ENCODE measurements around the gene TOMM70. TPM values are rescaled to one million over a fixed set of nuclear protein-coding genes. Genes with fewer than 3 reads are reported as not detected.
"Not testable (repeated sequence)": the region's sequence is repeated elsewhere in the genome, so short reads cannot be mapped to it uniquely, and the experiment has no call there.

The TOMM70 gene
- 10 to 100 TPM; 48.5 to 48.6 TPM for total RNA-seq

- intact Hi-C loops (cut with micrococcal nuclease), result loop anchor here (1.0 to 5.0 kb wide), 18 partner anchors 40 to 1844 kb away; partner anchors contain the start of genes CMSS1, NIT2, PCNP and SENP7
- Mint-ChIP-seq H3K27ac (peak within 1 kb of the TSS; percentile 98), H3K9me3 (no peaks in the 10 kb centered on the region), H3K27me3 (ENCODE audit: low read depth) (no peaks in the 10 kb centered on the region), H3K36me3 (ENCODE audit: low read depth) (peaks cover 19% of the 10 kb centered on the region), H3K4me1 (ENCODE audit: low read depth) (peaks cover 59% of the 10 kb centered on the region), H3K4me3 (peak within 1 kb of the TSS; percentile 95)
- CTCF ChIA-PET, result interaction anchor here (0.6 to 1.0 kb wide), 5 partner anchors 10 to 1283 kb away, joined by 3 to 4 read pairs (median 3); no protein-coding TSS in a partner anchor
- peak; percentile 98 for DNase-seq
Measured at GRCh38 chr3:100400780-100401673, at the start of gene TOMM70, which contains the start of gene LNP1. Gene TOMM70, minus strand, starts transcription at chr3:100401089. Its CDS starts 140 bp downstream, at chr3:100400949. Gene LNP1, plus strand, starts transcription at chr3:100401539. Its CDS starts 28,191 bp downstream, at chr3:100429730.

- Mint-ChIP-seq H3K9me3 (peaks cover 4% of the 10 kb centered on the region), H3K27ac (no peak overlapping the region), H3K36me3 (ENCODE audit: low read depth) (peaks cover 2% of the 10 kb centered on the region), H3K27me3 (ENCODE audit: low read depth) (no peaks in the 10 kb centered on the region), H3K4me3 (no peak overlapping the region), H3K4me1 (ENCODE audit: low read depth) (no peaks in the 10 kb centered on the region)
- CTCF ChIA-PET, result interaction anchor here (2.2 kb wide), 1 partner anchor 13 kb away, joined by 6 read pairs; no protein-coding TSS in a partner anchor
- intact Hi-C loops (cut with micrococcal nuclease), result no loop called here
- no peak for DNase-seq
Measured at GRCh38 chr3:100449214-100449613, 48.3 kb upstream of the TOMM70 start.

GRCh38 chr3:100448079-100448478 is 47.2 kb upstream of the TOMM70 start:
- no peak for DNase-seq
- peaks cover 2% of the 10 kb centered on the region for H3K36me3 Mint-ChIP-seq (ENCODE audit: low read depth)
- no peak overlapping the region for H3K27ac Mint-ChIP-seq
- H3K9me3 Mint-ChIP-seq, result peaks cover 7% of the 10 kb centered on the region
- no peaks in the 10 kb centered on the region for H3K4me1 Mint-ChIP-seq (ENCODE audit: low read depth)
- no peak overlapping the region for H3K4me3 Mint-ChIP-seq
- CTCF ChIA-PET, result interaction anchor here (0.7 to 2.2 kb wide), 3 partner anchors 15 to 282 kb away, joined by 3 to 6 read pairs (median 4); no protein-coding TSS in a partner anchor
- intact Hi-C loops (cut with micrococcal nuclease), result no loop called here
- H3K27me3 Mint-ChIP-seq (ENCODE audit: low read depth), result no peaks in the 10 kb centered on the region

GRCh38 chr3:100447067-100447466 is 46.2 kb upstream of the TOMM70 start:
- intact Hi-C loops (cut with micrococcal nuclease); H3K27me3 Mint-ChIP-seq (ENCODE audit: low read depth); H3K4me1 Mint-ChIP-seq (ENCODE audit: low read depth): not testable (repeated sequence)

GRCh38 chr3:100443690-100444089 is 42.8 kb upstream of the TOMM70 start:
- peaks cover 8% of the 10 kb centered on the region for H3K4me1 Mint-ChIP-seq (ENCODE audit: low read depth)
- intact Hi-C loops (cut with micrococcal nuclease), result no loop called here
- H3K9me3 Mint-ChIP-seq, result peaks cover 7% of the 10 kb centered on the region
- CTCF ChIA-PET, result no interaction called here
- H3K27me3 Mint-ChIP-seq (ENCODE audit: low read depth), result no peaks in the 10 kb centered on the region
- H3K27ac Mint-ChIP-seq, result no peak overlapping the region
- no peak for DNase-seq
- H3K4me3 Mint-ChIP-seq, result no peak overlapping the region
- H3K36me3 Mint-ChIP-seq (ENCODE audit: low read depth), result peaks cover 2% of the 10 kb centered on the region

More at GRCh38 chr3:100447067-100447466, 46.2 kb upstream of the TOMM70 start:
- H3K4me3 Mint-ChIP-seq; H3K9me3 Mint-ChIP-seq; CTCF ChIA-PET; H3K36me3 Mint-ChIP-seq (ENCODE audit: low read depth); H3K27ac Mint-ChIP-seq; DNase-seq: not testable (repeated sequence)

- intact Hi-C loops (cut with micrococcal nuclease), result loop anchor here (2.0 kb wide), 1 partner anchor 40 kb away; the partner anchor contains the start of genes LNP1 and TOMM70
- DNase-seq, result peak; percentile 35
Measured at GRCh38 chr3:100440895-100441294, 40.0 kb upstream of the TOMM70 start.

GRCh38 chr3:100438623-100438974 is 37.7 kb upstream of the TOMM70 start:
- no peak overlapping the region for H3K27ac Mint-ChIP-seq
- intact Hi-C loops (cut with micrococcal nuclease), result no loop called here
- no peak overlapping the region for H3K4me3 Mint-ChIP-seq
- peaks cover 1% of the 10 kb centered on the region for H3K36me3 Mint-ChIP-seq (ENCODE audit: low read depth)
- peaks cover 8% of the 10 kb centered on the region for H3K4me1 Mint-ChIP-seq (ENCODE audit: low read depth)
- H3K9me3 Mint-ChIP-seq, result no peaks in the 10 kb centered on the region
- no peak for DNase-seq
- CTCF ChIA-PET, result no interaction called here
- no peaks in the 10 kb centered on the region for H3K27me3 Mint-ChIP-seq (ENCODE audit: low read depth)

More at GRCh38 chr3:100440895-100441294, 40.0 kb upstream of the TOMM70 start:
- Mint-ChIP-seq H3K27ac (no peak overlapping the region), H3K4me3 (no peak overlapping the region), H3K36me3 (ENCODE audit: low read depth) (no peaks in the 10 kb centered on the region), H3K27me3 (ENCODE audit: low read depth) (no peaks in the 10 kb centered on the region), H3K9me3 (peaks cover 3% of the 10 kb centered on the region), H3K4me1 (ENCODE audit: low read depth) (peaks cover 8% of the 10 kb centered on the region)
- CTCF ChIA-PET, result interaction anchor here (1.3 kb wide), 1 partner anchor 160 kb away, joined by 3 read pairs; no protein-coding TSS in a partner anchor

- no peak overlapping the region for H3K4me3 Mint-ChIP-seq
- no peak overlapping the region for H3K27ac Mint-ChIP-seq
- H3K9me3 Mint-ChIP-seq, result no peaks in the 10 kb centered on the region
- CTCF ChIA-PET, result interaction anchor here (0.6 kb wide), 1 partner anchor 124 kb away, joined by 3 read pairs; no protein-coding TSS in a partner anchor
- DNase-seq, result no peak
- H3K4me1 Mint-ChIP-seq (ENCODE audit: low read depth), result peaks cover 8% of the 10 kb centered on the region
- peaks cover 1% of the 10 kb centered on the region for H3K36me3 Mint-ChIP-seq (ENCODE audit: low read depth)
- intact Hi-C loops (cut with micrococcal nuclease), result no loop called here
- H3K27me3 Mint-ChIP-seq (ENCODE audit: low read depth), result no peaks in the 10 kb centered on the region
Measured at GRCh38 chr3:100437721-100438622, 37.1 kb upstream of the TOMM70 start.

GRCh38 chr3:100436951-100437350 is 36.1 kb upstream of the TOMM70 start:
- H3K4me1 Mint-ChIP-seq (ENCODE audit: low read depth), result peaks cover 8% of the 10 kb centered on the region
- H3K36me3 Mint-ChIP-seq (ENCODE audit: low read depth), result peaks cover 1% of the 10 kb centered on the region
- H3K27ac Mint-ChIP-seq, result no peak overlapping the region
- no peak for DNase-seq
- H3K4me3 Mint-ChIP-seq, result no peak overlapping the region
- H3K9me3 Mint-ChIP-seq, result no peaks in the 10 kb centered on the region
- CTCF ChIA-PET, result interaction anchor here (0.6 kb wide), 1 partner anchor 995 kb away, joined by 3 read pairs; no protein-coding TSS in a partner anchor
- intact Hi-C loops (cut with micrococcal nuclease), result no loop called here
- H3K27me3 Mint-ChIP-seq (ENCODE audit: low read depth), result no peaks in the 10 kb centered on the region

GRCh38 chr3:100429187-100429716 is 28.4 kb upstream of the TOMM70 start:
- CTCF ChIA-PET, result interaction anchor here (1.1 kb wide), 1 partner anchor 34 kb away, joined by 3 read pairs; no protein-coding TSS in a partner anchor
- Mint-ChIP-seq H3K27me3 (ENCODE audit: low read depth) (peaks cover 8% of the 10 kb centered on the region), H3K36me3 (ENCODE audit: low read depth) (no peaks in the 10 kb centered on the region), H3K9me3 (no peaks in the 10 kb centered on the region), H3K4me3 (no peak overlapping the region), H3K27ac (no peak overlapping the region), H3K4me1 (ENCODE audit: low read depth) (no peaks in the 10 kb centered on the region)
- no peak for DNase-seq
- intact Hi-C loops (cut with micrococcal nuclease), result no loop called here

GRCh38 chr3:100427699-100428098 is 26.8 kb upstream of the TOMM70 start:
- no peak for DNase-seq
- no peaks in the 10 kb centered on the region for H3K4me1 Mint-ChIP-seq (ENCODE audit: low read depth)
- CTCF ChIA-PET, result no interaction called here
- no peak overlapping the region for H3K27ac Mint-ChIP-seq
- H3K4me3 Mint-ChIP-seq, result no peak overlapping the region
- intact Hi-C loops (cut with micrococcal nuclease), result no loop called here
- no peaks in the 10 kb centered on the region for H3K36me3 Mint-ChIP-seq (ENCODE audit: low read depth)
- no peaks in the 10 kb centered on the region for H3K9me3 Mint-ChIP-seq
- peaks cover 10% of the 10 kb centered on the region for H3K27me3 Mint-ChIP-seq (ENCODE audit: low read depth)
